PC-3 (cell line): ENCODE measurements around the gene VSX1. TPM values are rescaled to one million over a fixed set of nuclear protein-coding genes. Genes with fewer than 3 reads are reported as not detected.

Experiments used
- ATAC-seq: fragments of 200-7000 bp; cut with Tn5 transposase; 2 replicates; pipeline ENCODE4 v1.9.1; 2020; ENCODE audit warnings: mild to moderate bottlenecking, moderate library complexity
- BruUV-seq: library from RNA; stranded (reverse); fragments of 400-500 nt; replicated peaks from 2 replicates; lab custom pipeline; 2021; lab: Mats Ljungman, UMichigan
- CTCF ChIA-PET: fragments of 300-600 bp; sonication (Branson Sonifier 250); formaldehyde crosslinking; loops from one replicate; lab custom pipeline; 2022; ENCODE audit warnings: antibody characterized with exemption; lab: Charles Lee
- POLR2A ChIA-PET: fragments of 300-600 bp; sonication (Branson Sonifier 250); formaldehyde crosslinking; loops from one replicate; lab custom pipeline; 2022; ENCODE audit warnings: antibody characterized with exemption; ENCODE audit not compliant: unreplicated experiment; lab: Charles Lee
- DNase-seq: peaks from one replicate; pipeline ENCODE4 v3.0.0-alpha.2; 2015
- H2AFZ ChIP-seq: fragments of 300-600 bp; sonication (generic); 2 replicates; pipeline ENCODE4 v1.6.0; 2016; ENCODE audit warnings: antibody characterized with exemption, low read length
- H3F3A ChIP-seq: fragments of 300-600 bp; sonication (generic); one replicate; pipeline ENCODE4 v1.6.0; 2017; ENCODE audit warnings: antibody characterized with exemption, low read length, control low read depth, mild to moderate bottlenecking; ENCODE audit not compliant: unreplicated experiment
- H3K27ac ChIP-seq: fragments of 300-600 bp; sonication (generic); 2 replicates; pipeline ENCODE4 v1.5.1; 2016; ENCODE audit warnings: mild to moderate bottlenecking, low read length
- H3K27me3 ChIP-seq: fragments of 300-600 bp; sonication (generic); 2 replicates; pipeline ENCODE4 v1.6.1; 2016; ENCODE audit warnings: low read length, mixed read lengths
- H3K36me3 ChIP-seq: fragments of 300-600 bp; sonication (generic); 2 replicates; pipeline ENCODE4 v1.6.1; 2016; ENCODE audit warnings: low read depth, mixed run types, low read length, mixed read lengths
- H3K4me1 ChIP-seq: fragments of 300-600 bp; sonication (generic); 2 replicates; pipeline ENCODE4 v1.5.1; 2016; ENCODE audit warnings: low read length; ENCODE audit not compliant: insufficient read depth
- H3K4me2 ChIP-seq: fragments of 300-600 bp; sonication (generic); 2 replicates; pipeline ENCODE4 v1.6.0; 2016; ENCODE audit warnings: low read length
- H3K4me3 ChIP-seq: fragments of 300-600 bp; sonication (generic); 2 replicates; pipeline ENCODE4 v1.5.1; 2016; ENCODE audit warnings: mild to moderate bottlenecking, low read length, mixed read lengths
- H3K79me2 ChIP-seq: fragments of 300-600 bp; sonication (generic); 2 replicates; pipeline ENCODE4 v1.6.1; 2017; ENCODE audit warnings: low read length, mixed read lengths
- H3K9ac ChIP-seq: fragments of 300-600 bp; sonication (generic); 2 replicates; pipeline ENCODE4 v1.6.0; 2016; ENCODE audit warnings: mild to moderate bottlenecking, low read length
- H3K9me2 ChIP-seq: fragments of 300-600 bp; sonication (generic); replicated peaks from 2 replicates; pipeline ENCODE4 v1.6.1; 2016; ENCODE audit warnings: mixed run types, low read length, mixed read lengths
- H3K9me3 ChIP-seq: fragments of 300-600 bp; sonication (generic); 2 replicates; pipeline ENCODE4 v1.6.1; 2016; ENCODE audit warnings: low read length, mixed read lengths
- H4K20me1 ChIP-seq: fragments of 300-600 bp; sonication (generic); 2 replicates; pipeline ENCODE4 v1.6.1; 2016; ENCODE audit warnings: low read length, mixed read lengths
- EZH2 ChIP-seq: fragments of 300-600 bp; sonication (generic); IDR thresholded peaks from one replicate; pipeline ENCODE4 v1.6.1; 2017; ENCODE audit warnings: antibody characterized with exemption, mild to moderate bottlenecking, low read length; ENCODE audit not compliant: unreplicated experiment
- EZH2phosphoT487 ChIP-seq: fragments of 300-600 bp; sonication (generic); IDR thresholded peaks from 2 replicates; pipeline ENCODE4 v1.6.1; 2018; ENCODE audit warnings: mild to moderate bottlenecking, antibody characterized with exemption, low read length, borderline replicate concordance
- intact Hi-C: fragments of 100-400 bp; cut with micrococcal nuclease; formaldehyde crosslinking; loops from 2 replicates; pipeline ENCODE4 v1.9.0; 2023
- total RNA-seq: library from RNA; depleted of rRNA; stranded (reverse); fragments of >200 nt; gene quantifications from 2 replicates; pipeline ENCODE4 v1.2.3, GENCODE V29; 2014
- TF ChIP-seq, protein P1 (sequence below): fragments of 300-600 bp; sonication (generic); conservative IDR thresholded peaks from 2 replicates; pipeline ENCODE4 v1.5.1; 2017; ENCODE audit warnings: antibody characterized with exemption, low read depth, mild to moderate bottlenecking, low read length

VSX1 gene
- total RNA-seq, 1 experiment from 2014 or later, result not detected

DNA sequence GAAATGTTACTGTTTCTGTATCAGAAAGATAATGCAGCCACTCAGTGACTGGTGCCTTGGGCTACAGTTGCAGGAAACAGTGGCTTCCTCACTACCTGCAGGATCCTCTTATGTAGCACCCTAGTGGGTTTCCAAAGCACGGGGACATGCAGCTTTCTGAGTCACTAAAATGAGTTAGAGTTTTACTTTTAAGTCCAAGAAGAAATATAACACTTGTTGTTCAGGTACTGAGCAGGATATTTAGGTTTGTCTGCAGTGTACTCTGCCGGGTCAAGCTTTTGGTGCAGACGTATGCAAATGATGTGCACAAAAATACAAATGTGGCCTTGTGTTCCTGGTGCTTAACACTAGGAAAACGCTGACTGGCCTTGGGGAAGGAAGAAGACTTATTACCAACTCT is 46.0 kb downstream of the VSX1 start:
- Histone ChIP-seq H3K27ac (no peak overlapping the region), H3K9ac (no peak overlapping the region), H4K20me1 (no peaks in the 10 kb centered on the region), H3K9me3 (no peaks in the 10 kb centered on the region), H3K9me2 (no peaks in the 10 kb centered on the region), H3K4me1 (peaks cover 14% of the 10 kb centered on the region), H3K4me2 (no peak overlapping the region), H3K4me3 (no peak overlapping the region), H3K27me3 (no peaks in the 10 kb centered on the region), H2AFZ (no peak overlapping the region), H3F3A (no peaks in the 10 kb centered on the region), H3K36me3 (no peaks in the 10 kb centered on the region), H3K79me2 (no peaks in the 10 kb centered on the region)
- CTCF ChIA-PET, result no interaction called here
- POLR2A ChIA-PET, result interaction anchor here (0.7 kb wide), 1 partner anchor 119 kb away, joined by 17 read pairs; no protein-coding TSS in a partner anchor
- no peak for TF ChIP-seq EZH2
- TF ChIP-seq, protein P1, sequence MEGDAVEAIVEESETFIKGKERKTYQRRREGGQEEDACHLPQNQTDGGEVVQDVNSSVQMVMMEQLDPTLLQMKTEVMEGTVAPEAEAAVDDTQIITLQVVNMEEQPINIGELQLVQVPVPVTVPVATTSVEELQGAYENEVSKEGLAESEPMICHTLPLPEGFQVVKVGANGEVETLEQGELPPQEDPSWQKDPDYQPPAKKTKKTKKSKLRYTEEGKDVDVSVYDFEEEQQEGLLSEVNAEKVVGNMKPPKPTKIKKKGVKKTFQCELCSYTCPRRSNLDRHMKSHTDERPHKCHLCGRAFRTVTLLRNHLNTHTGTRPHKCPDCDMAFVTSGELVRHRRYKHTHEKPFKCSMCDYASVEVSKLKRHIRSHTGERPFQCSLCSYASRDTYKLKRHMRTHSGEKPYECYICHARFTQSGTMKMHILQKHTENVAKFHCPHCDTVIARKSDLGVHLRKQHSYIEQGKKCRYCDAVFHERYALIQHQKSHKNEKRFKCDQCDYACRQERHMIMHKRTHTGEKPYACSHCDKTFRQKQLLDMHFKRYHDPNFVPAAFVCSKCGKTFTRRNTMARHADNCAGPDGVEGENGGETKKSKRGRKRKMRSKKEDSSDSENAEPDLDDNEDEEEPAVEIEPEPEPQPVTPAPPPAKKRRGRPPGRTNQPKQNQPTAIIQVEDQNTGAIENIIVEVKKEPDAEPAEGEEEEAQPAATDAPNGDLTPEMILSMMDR, result no peak
- TF ChIP-seq EZH2phosphoT487, result no peak
- DNase-seq, result no peak
- intact Hi-C loops, result no loop called here
- no TSS peak for BruUV-seq
- no peak for ATAC-seq

DNA sequence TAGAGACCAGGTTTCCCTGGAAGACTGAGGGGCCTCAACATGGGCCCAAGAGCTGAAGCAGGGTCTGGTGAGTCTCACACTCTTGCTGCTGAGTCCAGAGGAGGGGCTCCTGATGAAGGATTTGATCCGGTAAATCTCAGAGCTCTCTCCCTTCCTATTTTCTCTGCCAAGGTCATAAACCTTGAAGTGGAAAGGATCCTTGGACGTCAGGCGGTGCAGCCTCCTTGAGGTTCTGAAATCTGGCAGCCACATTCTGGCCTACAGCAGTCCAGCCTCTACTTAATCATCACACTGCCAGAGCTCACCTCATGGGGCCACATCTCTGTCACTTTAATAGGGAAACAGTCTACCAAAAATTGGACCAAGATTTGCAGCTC is 48.0 kb downstream of the VSX1 start:
- no TSS peak for BruUV-seq
- intact Hi-C loops, result no loop called here
- DNase-seq (no peak), ATAC-seq (no peak)
- no peak overlapping the region for H2AFZ ChIP-seq
- POLR2A ChIA-PET, result no interaction called here
- no peaks in the 10 kb centered on the region for H4K20me1 ChIP-seq
- no peak overlapping the region for H3K4me3 ChIP-seq
- H3K4me2 ChIP-seq, result no peak overlapping the region
- H3K79me2 ChIP-seq, result no peaks in the 10 kb centered on the region
- no peaks in the 10 kb centered on the region for H3K4me1 ChIP-seq
- H3K36me3 ChIP-seq, result no peaks in the 10 kb centered on the region
- TF ChIP-seq, protein P1, result no peak
- TF ChIP-seq EZH2, result no peak
- H3F3A ChIP-seq, result no peaks in the 10 kb centered on the region
- H3K27me3 ChIP-seq, result no peaks in the 10 kb centered on the region
- H3K9me2 ChIP-seq, result no peaks in the 10 kb centered on the region
- H3K9me3 ChIP-seq, result no peaks in the 10 kb centered on the region
- CTCF ChIA-PET, result no interaction called here
- no peak overlapping the region for H3K27ac ChIP-seq
- H3K9ac ChIP-seq, result no peak overlapping the region

DNA sequence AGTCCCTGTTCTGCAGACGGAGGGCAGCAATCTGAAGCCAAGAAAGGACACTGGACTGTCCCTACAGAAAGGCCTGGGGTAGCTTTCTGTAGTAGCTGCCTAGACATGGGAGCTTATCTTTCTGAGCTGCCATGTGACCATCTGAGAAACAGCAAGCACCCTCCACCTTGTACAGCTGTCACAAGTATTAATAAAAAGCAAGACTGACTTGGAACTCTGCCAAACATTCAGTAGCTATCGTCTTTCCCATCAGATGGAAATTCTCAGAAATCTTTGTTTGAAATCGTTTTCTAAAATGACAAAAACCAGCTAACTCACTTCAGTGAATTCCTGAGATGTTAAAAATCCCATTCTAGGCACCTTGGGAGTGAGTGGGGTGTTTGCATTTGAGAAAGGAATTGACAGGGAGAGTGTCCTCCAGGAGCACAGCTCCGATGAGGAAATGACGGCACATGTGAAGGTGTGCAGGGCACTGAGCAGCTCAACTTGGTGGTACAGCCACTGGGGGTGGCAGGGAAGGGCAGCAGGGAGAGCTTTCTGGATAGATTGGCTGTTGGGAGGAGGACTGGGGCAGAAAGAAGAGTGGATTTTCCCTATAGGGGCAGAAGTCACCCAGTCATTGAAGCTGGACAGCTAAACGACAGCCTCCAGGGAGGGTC is 48.5 kb downstream of the VSX1 start:
- CTCF ChIA-PET, result no interaction called here
- H3K36me3 ChIP-seq, result no peaks in the 10 kb centered on the region
- H3K4me2 ChIP-seq, result no peak overlapping the region
- DNase-seq (no peak), ATAC-seq (no peak)
- TF ChIP-seq EZH2phosphoT487 (no peak), EZH2 (no peak)
- TF ChIP-seq, protein P1, result no peak
- H3K79me2 ChIP-seq, result no peaks in the 10 kb centered on the region
- intact Hi-C loops, result no loop called here
- H3K9ac ChIP-seq, result no peak overlapping the region
- H3K27ac ChIP-seq, result no peak overlapping the region
- no peaks in the 10 kb centered on the region for H3F3A ChIP-seq
- no peaks in the 10 kb centered on the region for H3K9me3 ChIP-seq
- no peaks in the 10 kb centered on the region for H4K20me1 ChIP-seq
- H3K4me3 ChIP-seq, result no peak overlapping the region
- H3K4me1 ChIP-seq, result no peaks in the 10 kb centered on the region
- POLR2A ChIA-PET, result no interaction called here
- no peak overlapping the region for H2AFZ ChIP-seq
- no peaks in the 10 kb centered on the region for H3K9me2 ChIP-seq
- no TSS peak for BruUV-seq
- no peaks in the 10 kb centered on the region for H3K27me3 ChIP-seq
